Natural killer cell (primary cell): ENCODE measurements around the gene MTFR1L. TPM values are rescaled to one million over a fixed set of nuclear protein-coding genes. Genes with fewer than 3 reads are reported as not detected.

Experiments used
- ATAC-seq, 3 donors: fragments of 150-1000 bp in 2 of 3; fragments of 200-7000 bp in 1 of 3; cut with Tn5 transposase; 1 replicate in 1 of 3; 2 replicates in 2 of 3; pipeline ENCODE4 v1.10.0; 2021; ENCODE audit warnings: mild to moderate bottlenecking in 2 of 3, moderate library complexity in 2 of 3
- DNase-seq, 2 donors: peaks; one replicate each; pipeline versions ENCODE4 v3.0.0 to v3.0.0-alpha.2; 2013 to 2021; ENCODE audit warnings: mixed read lengths in 1 of 2
- H3K27ac ChIP-seq: one replicate; pipeline ENCODE4 v1.5.1; 2013; ENCODE audit warnings: mild to moderate bottlenecking, low read length
- H3K27me3 ChIP-seq: one replicate; pipeline ENCODE4 v1.6.1; 2013; ENCODE audit warnings: low read length; ENCODE audit not compliant: control insufficient read depth, insufficient read depth
- H3K36me3 ChIP-seq: one replicate; pipeline ENCODE4 v1.6.1; 2013; ENCODE audit warnings: low read length; ENCODE audit not compliant: control insufficient read depth, insufficient read depth
- H3K4me1 ChIP-seq: one replicate; pipeline ENCODE4 v1.6.1; 2013; ENCODE audit warnings: low read length; ENCODE audit not compliant: control insufficient read depth, insufficient read depth
- H3K4me3 ChIP-seq: one replicate; pipeline ENCODE4 v1.5.1; 2013; ENCODE audit warnings: low read length
- H3K9me3 ChIP-seq: one replicate; pipeline ENCODE4 v1.6.1; 2013; ENCODE audit warnings: low read length; ENCODE audit not compliant: control insufficient read depth, insufficient read depth
- H3K27ac Mint-ChIP-seq, 2 donors: one replicate each; pipeline ENCODE4 v1.8.0; 2022; ENCODE audit warnings: mild to moderate bottlenecking in 2 of 2, mixed read lengths in 2 of 2, moderate library complexity in 1 of 2
- H3K27me3 Mint-ChIP-seq, 2 donors: one replicate each; pipeline ENCODE4 v1.8.0; 2022; ENCODE audit warnings: low read depth in 2 of 2, mixed read lengths in 2 of 2
- H3K36me3 Mint-ChIP-seq: one replicate; pipeline ENCODE4 v1.8.0; 2022; ENCODE audit warnings: mixed read lengths
- H3K4me1 Mint-ChIP-seq, 2 donors: one replicate each; pipeline ENCODE4 v1.8.0; 2022; ENCODE audit warnings: mixed read lengths in 2 of 2
- H3K4me3 Mint-ChIP-seq: one replicate; pipeline ENCODE4 v1.8.0; 2022; ENCODE audit warnings: mild to moderate bottlenecking, moderate library complexity, mixed read lengths
- H3K9me3 Mint-ChIP-seq, 2 donors: one replicate each; pipeline ENCODE4 v1.8.0; 2022; ENCODE audit warnings: mixed read lengths in 2 of 2
- WGBS: methylation state at CpG from one replicate; pipeline ENCODE4 v1.1.7; 2013; ENCODE audit warnings: missing lambda C conversion rate; ENCODE audit not compliant: insufficient coverage; 5-methylcytosine and 5-hydroxymethylcytosine counted together
- intact Hi-C: fragments of 100-400 bp; cut with micrococcal nuclease; formaldehyde crosslinking; loops from one replicate; pipeline ENCODE4 v1.14.2; 2022
- total RNA-seq, 4 donors: library from RNA; stranded (reverse); fragments of 120-200 nt in 1 of 4; gene quantifications; one replicate each; pipeline versions ENCODE4 v1.2.3 to v1.2.4, GENCODE V29; 2013 to 2022
- TF ChIP-seq, protein P1 (sequence below): fragments of 200-600 bp; IDR thresholded peaks from one replicate; pipeline ENCODE4 v1.8.0; 2022; ENCODE audit warnings: antibody characterized with exemption

MTFR1L gene
- total RNA-seq, 3 donors from 2014 or later (not counting 1 experiment from before 2014, with no cell fraction given) = 33.4 to 39.0 (median 39.0) TPM

DNA sequence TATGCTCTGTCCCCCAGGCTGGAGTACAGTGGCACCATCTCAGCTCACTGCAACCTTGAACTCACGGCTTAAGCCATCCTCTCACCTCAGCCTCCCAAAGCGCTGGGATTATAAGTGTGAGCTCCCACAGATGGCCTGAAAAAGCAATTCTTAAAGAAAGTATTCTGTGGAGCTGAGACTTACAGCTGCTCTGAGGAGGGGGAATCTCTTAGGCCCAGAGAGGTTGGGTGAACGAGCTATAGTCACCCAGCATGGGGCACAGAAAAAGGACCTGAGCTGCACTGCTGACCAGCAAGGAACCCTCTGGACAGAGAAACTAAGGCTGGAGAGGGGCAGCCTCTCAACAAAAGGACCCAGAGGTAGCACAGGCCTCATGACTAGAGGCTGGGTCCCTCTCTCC is 54.5 kb downstream of the MTFR1L start:
- H3K27ac Mint-ChIP-seq = no peak overlapping the region
- H3K4me1 Mint-ChIP-seq = peaks cover 0 to 16% of the 10 kb centered on the region in 2 donors
- DNase-seq = no peak
- intact Hi-C loops = no loop called here
- 96% methylated on average over 3 of the region's 3 CpGs for WGBS
- peaks cover 18% of the 10 kb centered on the region for H3K4me1 ChIP-seq
- H3K9me3 Mint-ChIP-seq = no peaks in the 10 kb centered on the region
- H3K4me3 ChIP-seq = no peak overlapping the region
- H3K9me3 ChIP-seq = no peaks in the 10 kb centered on the region
- H3K36me3 ChIP-seq = no peaks in the 10 kb centered on the region
- TF ChIP-seq, protein P1, sequence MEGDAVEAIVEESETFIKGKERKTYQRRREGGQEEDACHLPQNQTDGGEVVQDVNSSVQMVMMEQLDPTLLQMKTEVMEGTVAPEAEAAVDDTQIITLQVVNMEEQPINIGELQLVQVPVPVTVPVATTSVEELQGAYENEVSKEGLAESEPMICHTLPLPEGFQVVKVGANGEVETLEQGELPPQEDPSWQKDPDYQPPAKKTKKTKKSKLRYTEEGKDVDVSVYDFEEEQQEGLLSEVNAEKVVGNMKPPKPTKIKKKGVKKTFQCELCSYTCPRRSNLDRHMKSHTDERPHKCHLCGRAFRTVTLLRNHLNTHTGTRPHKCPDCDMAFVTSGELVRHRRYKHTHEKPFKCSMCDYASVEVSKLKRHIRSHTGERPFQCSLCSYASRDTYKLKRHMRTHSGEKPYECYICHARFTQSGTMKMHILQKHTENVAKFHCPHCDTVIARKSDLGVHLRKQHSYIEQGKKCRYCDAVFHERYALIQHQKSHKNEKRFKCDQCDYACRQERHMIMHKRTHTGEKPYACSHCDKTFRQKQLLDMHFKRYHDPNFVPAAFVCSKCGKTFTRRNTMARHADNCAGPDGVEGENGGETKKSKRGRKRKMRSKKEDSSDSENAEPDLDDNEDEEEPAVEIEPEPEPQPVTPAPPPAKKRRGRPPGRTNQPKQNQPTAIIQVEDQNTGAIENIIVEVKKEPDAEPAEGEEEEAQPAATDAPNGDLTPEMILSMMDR = no peak
- H3K27ac ChIP-seq = no peak overlapping the region
- H3K27me3 Mint-ChIP-seq = no peaks in the 10 kb centered on the region
- H3K27me3 ChIP-seq = no peaks in the 10 kb centered on the region
- no peak for ATAC-seq
- H3K4me3 Mint-ChIP-seq = no peak overlapping the region
- H3K36me3 Mint-ChIP-seq = no peaks in the 10 kb centered on the region

DNA sequence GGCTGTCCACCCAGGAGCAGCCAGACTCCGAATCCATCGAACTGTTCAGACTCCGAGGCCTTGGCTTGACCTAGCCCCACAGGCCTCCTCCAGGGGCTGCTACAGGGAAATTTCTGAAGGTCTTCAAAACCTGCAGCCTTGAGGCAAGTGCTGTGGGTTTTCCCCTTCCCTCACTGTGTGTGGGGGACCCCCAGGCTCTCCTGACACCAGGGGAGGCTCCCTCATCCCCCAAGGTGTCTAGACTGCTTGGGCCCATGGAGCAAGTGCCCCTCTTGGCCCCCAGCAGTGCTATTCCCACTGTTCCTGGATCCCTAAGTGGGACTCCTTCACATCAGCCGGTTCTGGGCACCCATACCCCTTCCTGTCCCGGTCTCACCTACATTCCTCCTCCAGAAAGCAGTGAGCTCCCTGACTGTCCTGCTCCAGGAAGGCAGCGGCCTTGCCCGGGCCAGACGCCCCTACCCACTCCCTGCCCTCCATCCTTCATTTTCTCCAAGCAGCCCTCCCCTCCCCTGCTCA is 54.9 kb downstream of the MTFR1L start:
- Mint-ChIP-seq H3K9me3 (no peaks in the 10 kb centered on the region), H3K36me3 (no peaks in the 10 kb centered on the region), H3K4me1 (peaks cover 0 to 16% of the 10 kb centered on the region in 2 donors), H3K27ac (peak overlapping the region in 1 of 2 donors; percentile 86), H3K4me3 (peak overlapping the region; percentile 83), H3K27me3 (no peaks in the 10 kb centered on the region)
- no peak for ATAC-seq
- WGBS = 31% methylated on average over 8 of the region's 8 CpGs
- H3K36me3 ChIP-seq = no peaks in the 10 kb centered on the region
- DNase-seq = peak in 1 of 2 donors; percentile 38
- intact Hi-C loops = no loop called here
- no peaks in the 10 kb centered on the region for H3K27me3 ChIP-seq
- TF ChIP-seq, protein P1 = no peak
- peaks cover 18% of the 10 kb centered on the region for H3K4me1 ChIP-seq
- peak overlapping the region; percentile 52 for H3K4me3 ChIP-seq
- no peak overlapping the region for H3K27ac ChIP-seq
- H3K9me3 ChIP-seq = no peaks in the 10 kb centered on the region

DNA sequence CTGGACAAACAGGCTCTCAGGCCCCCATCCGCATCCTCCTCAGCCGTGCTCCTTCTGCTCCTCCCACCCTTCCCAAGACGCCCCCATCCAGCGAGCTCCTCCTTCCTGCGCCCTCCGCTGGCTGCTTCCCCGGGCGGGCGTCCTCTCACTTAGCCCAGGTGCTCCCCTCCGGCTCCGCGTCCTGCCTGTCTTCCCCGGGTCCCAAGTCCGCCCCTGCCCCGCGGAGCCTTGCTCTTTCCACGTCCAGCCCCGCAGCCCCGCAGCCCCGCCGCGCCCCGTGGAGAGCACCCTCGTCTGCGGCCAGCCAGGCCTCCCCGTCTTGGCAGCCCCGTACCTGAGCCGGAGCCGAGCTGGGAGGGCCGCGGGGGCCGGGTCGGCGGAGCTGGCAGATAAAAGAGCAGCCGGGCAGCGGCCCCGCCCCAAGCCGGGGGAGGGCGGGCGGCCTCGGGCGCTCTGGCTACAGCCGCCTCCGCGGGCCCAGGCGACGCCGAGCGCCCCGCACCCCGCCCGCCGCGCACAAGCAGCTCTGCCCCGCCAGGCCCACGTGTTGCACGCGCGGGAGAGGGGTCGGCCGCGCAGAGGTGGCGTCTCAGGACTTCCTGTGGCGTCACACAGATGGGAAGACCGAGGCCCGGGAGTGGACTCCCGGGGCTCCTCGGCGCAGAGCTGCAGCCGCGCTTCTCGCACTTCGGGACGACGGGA is 55.6 kb downstream of the MTFR1L start, which contains the start of gene PAQR7:
Gene PAQR7, minus strand, starts transcription at position 555 of the 702 bp plus-strand sequence. CDS start 11,869 bp downstream, outside the sequence.
- intact Hi-C loops = no loop called here
- Mint-ChIP-seq H3K27me3 (no peaks in the 10 kb centered on the region), H3K9me3 (no peaks in the 10 kb centered on the region), H3K4me3 (peak within 1 kb of the TSS; percentile 83), H3K4me1 (peaks cover 0 to 16% of the 10 kb centered on the region in 2 donors), H3K27ac (peak within 1 kb of the TSS in 1 of 2 donors; percentile 86), H3K36me3 (no peaks in the 10 kb centered on the region)
- ATAC-seq = peak; percentile 89 to 91 (median 89)
- peak; percentile 57 to 74 for DNase-seq
- Histone ChIP-seq H3K36me3 (no peaks in the 10 kb centered on the region), H3K27me3 (no peaks in the 10 kb centered on the region), H3K4me3 (peak within 1 kb of the TSS; percentile 58), H3K27ac (peak within 1 kb of the TSS; percentile 33), H3K9me3 (no peaks in the 10 kb centered on the region), H3K4me1 (peaks cover 18% of the 10 kb centered on the region)
- WGBS = under 1% methylated on average over 75 of the region's 75 CpGs
- TF ChIP-seq, protein P1 = no peak
